HCT116 (cell line): ENCODE results near the gene LGALS9. TPM values are rescaled to one million over a fixed set of nuclear protein-coding genes. Genes with fewer than 3 reads are reported as not detected.

Source experiments
- ATAC-seq: fragments of 200-7000 bp; cut with Tn5 transposase; 2 replicates; pipeline ENCODE4 v1.9.1; 2020; ENCODE audit warnings: mild to moderate bottlenecking, moderate library complexity
- BruUV-seq: library from RNA; stranded (reverse); fragments of 400-500 nt; replicated peaks from 2 replicates; lab custom pipeline; 2021; lab: Mats Ljungman, UMichigan
- CTCF ChIA-PET: fragments of 300-600 bp; sonication (Branson Sonifier 250); formaldehyde crosslinking; loops from one replicate; lab custom pipeline; 2021; ENCODE audit warnings: antibody characterized with exemption; lab: Charles Lee
- POLR2A ChIA-PET: fragments of 300-600, 350-600 bp; sonication (Branson Sonifier 250); formaldehyde crosslinking; loops from one replicate; lab custom pipeline; 2021; ENCODE audit warnings: antibody characterized with exemption; lab: Charles Lee
- RAD21 ChIA-PET, 2 experiments: fragments of 300-600 bp; sonication (Branson Sonifier 250); formaldehyde crosslinking; loops; one replicate each; lab custom pipeline; 2023; ENCODE audit warnings: low total read pairs in 2 of 2; ENCODE audit not compliant: uncharacterized antibody in 2 of 2, unreplicated experiment in 2 of 2, low non-redundant PET in 1 of 2; lab: Charles Lee
- DNase-seq: peaks from one replicate; pipeline ENCODE4 v3.0.0-alpha.2; 2010; ENCODE audit warnings: low read depth, low spot score
- H2AFZ ChIP-seq: fragments of 200-600 bp; shearing (Covaris generic), sonication (generic); 2 replicates; pipeline ENCODE4 v1.6.1; 2017; ENCODE audit warnings: low read depth, mixed run types, mixed read lengths, antibody characterized with exemption, low read length; ENCODE audit not compliant: poor library complexity, severe bottlenecking
- H3K27ac ChIP-seq: 2 replicates; pipeline ENCODE4 v1.5.1; 2012; ENCODE audit warnings: low read depth, low read length
- H3K27me3 ChIP-seq: fragments of 200-600 bp; sonication (generic); 2 replicates; pipeline ENCODE4 v1.6.1; 2016; ENCODE audit warnings: mixed run types, low read length, mixed read lengths; ENCODE audit not compliant: insufficient read depth
- H3K36me3 ChIP-seq, 2 experiments: fragments of 200-500 bp in 1 of 2; fragments of 200-600 bp in 1 of 2; sonication (Bioruptor generic) in 1 of 2; sonication (generic) in 1 of 2; 2 replicates each; pipeline versions ENCODE4 v1.5.1 to v1.6.1; 2014 to 2016; ENCODE audit warnings: low read length in 2 of 2, inconsistent platforms in 1 of 2, mixed read lengths in 1 of 2, mixed run types in 1 of 2; ENCODE audit not compliant: insufficient read depth in 2 of 2, control insufficient read depth in 1 of 2
- H3K4me1 ChIP-seq, 2 experiments: fragments of 200-600 bp in 1 of 2; sonication (generic) in 1 of 2; 2 replicates each; pipeline versions ENCODE4 v1.5.1 to v1.6.1; 2012 to 2017; ENCODE audit warnings: low read length in 2 of 2, inconsistent platforms in 1 of 2, mild to moderate bottlenecking in 1 of 2, mixed read lengths in 1 of 2, mixed run types in 1 of 2, moderate library complexity in 1 of 2; ENCODE audit not compliant: insufficient read depth in 2 of 2, control insufficient read depth in 1 of 2
- H3K4me2 ChIP-seq: fragments of 200-600 bp; sonication (generic); 2 replicates; pipeline ENCODE4 v1.6.1; 2017; ENCODE audit warnings: mixed run types, low read length, mixed read lengths
- H3K4me3 ChIP-seq, 2 experiments: fragments of 200-600 bp in 1 of 2; sonication (generic) in 1 of 2; replicated peaks in 1 of 2; 2 replicates each; pipeline ENCODE4 v1.5.1; 2011 to 2016; ENCODE audit warnings: low read length in 2 of 2, control low read depth in 1 of 2, low read depth in 1 of 2, mild to moderate bottlenecking in 1 of 2, mixed read lengths in 1 of 2, mixed run types in 1 of 2
- H3K79me2 ChIP-seq: fragments of 200-600 bp; sonication (generic); 2 replicates; pipeline ENCODE4 v1.6.1; 2017; ENCODE audit warnings: mild to moderate bottlenecking, mixed run types, low read length, moderate library complexity, mixed read lengths; ENCODE audit not compliant: insufficient read depth
- H3K9ac ChIP-seq: fragments of 200-600 bp; sonication (generic); 2 replicates; pipeline ENCODE4 v1.6.1; 2016; ENCODE audit warnings: low read length, mixed read lengths
- H3K9me2 ChIP-seq: fragments of 200-600 bp; sonication (generic), shearing (Covaris generic); 2 replicates; pipeline ENCODE4 v1.6.1; 2017; ENCODE audit warnings: mixed run types, mild to moderate bottlenecking, moderate library complexity; ENCODE audit not compliant: insufficient read depth
- H3K9me3 ChIP-seq, 2 experiments: fragments of 200-500 bp in 1 of 2; fragments of 200-600 bp in 1 of 2; sonication (Bioruptor generic) in 1 of 2; sonication (generic) in 1 of 2; 2 replicates each; pipeline ENCODE4 v1.6.1; 2014 to 2017; ENCODE audit warnings: low read length in 2 of 2, mixed read lengths in 2 of 2, inconsistent platforms in 1 of 2, low read depth in 1 of 2, mild to moderate bottlenecking in 1 of 2, mixed run types in 1 of 2, moderate library complexity in 1 of 2; ENCODE audit not compliant: control insufficient read depth in 1 of 2, insufficient read depth in 1 of 2
- H4K20me1 ChIP-seq: fragments of 200-600 bp; sonication (generic), shearing (Covaris generic); 2 replicates; pipeline ENCODE4 v1.6.1; 2017; ENCODE audit warnings: mixed run types, mild to moderate bottlenecking, moderate library complexity; ENCODE audit not compliant: insufficient read depth
- EGR1 ChIP-seq: IDR thresholded peaks from 2 replicates; pipeline ENCODE4 v1.6.1; 2012; ENCODE audit warnings: low read depth
- POLR2AphosphoS5 ChIP-seq: IDR thresholded peaks from 2 replicates; pipeline ENCODE4 v1.6.1; 2011; ENCODE audit warnings: mild to moderate bottlenecking, low read depth, low read length, moderate library complexity
- TCF7L2 ChIP-seq: IDR thresholded peaks from 2 replicates; pipeline ENCODE4 v1.7.0; 2011; ENCODE audit warnings: borderline replicate concordance, inconsistent platforms; ENCODE audit not compliant: insufficient read depth, insufficient read length; ENCODE audit errors: extremely low read depth
- ZFX ChIP-seq: fragments of 450-650 bp; IDR thresholded peaks from 2 replicates; pipeline ENCODE4 v1.6.1; 2017
- intact Hi-C: fragments of 100-400 bp; cut with micrococcal nuclease; formaldehyde crosslinking; loops from 2 replicates; pipeline ENCODE4 v1.10.0; 2022
- total RNA-seq: library from RNA; stranded (reverse); gene quantifications from one replicate; pipeline ENCODE4 v1.2.1, GENCODE V29; 2021; ENCODE audit not compliant: unreplicated experiment
- TF ChIP-seq, protein P1 (sequence below), 3 experiments: fragments of 200-600 bp in 1 of 3; sonication (generic) in 1 of 3; IDR thresholded peaks in 2 of 3; conservative IDR thresholded peaks in 1 of 3; 2 replicates each; pipeline ENCODE4 v1.5.1; 2012 to 2017; ENCODE audit warnings: low read depth in 2 of 3, low read length in 2 of 3, antibody characterized with exemption in 1 of 3, borderline replicate concordance in 1 of 3, control low read depth in 1 of 3, mild to moderate bottlenecking in 1 of 3, mixed read lengths in 1 of 3, mixed run types in 1 of 3, moderate library complexity in 1 of 3; ENCODE audit not compliant: insufficient read depth in 1 of 3
- TF ChIP-seq, protein P2 (sequence below): IDR thresholded peaks from 2 replicates; pipeline ENCODE4 v1.6.1; 2012
- TF ChIP-seq, protein P3 (sequence below): IDR thresholded peaks from 2 replicates; pipeline ENCODE4 v1.6.1; 2012

The LGALS9 gene
- total RNA-seq, 1 experiment from 2014 or later, result 1.9 TPM

- RAD21 ChIA-PET, result interaction anchor here (1.3 to 1.7 kb wide), 4 partner anchors 248 to 365 kb away, joined by 3 to 7 read pairs (median 4); no protein-coding TSS in a partner anchor
These were observed 29.0 kb upstream of the LGALS9 start for GRCh38 chr17:27601975-27602302.

More at GRCh38 chr17:27601975-27602302, 29.0 kb upstream of the LGALS9 start:
- Histone ChIP-seq H3K27me3 (no peaks in the 10 kb centered on the region), H2AFZ (no peak overlapping the region), H3K9me2 (no peaks in the 10 kb centered on the region), H3K4me3 (no peak overlapping the region), H3K9me3 (no peaks in the 10 kb centered on the region), H3K4me1 (peaks cover 12 to 16% of the 10 kb centered on the region in 2 experiments), H3K9ac (no peak overlapping the region), H3K36me3 (no peaks in the 10 kb centered on the region), H3K4me2 (no peak overlapping the region), H3K79me2 (no peaks in the 10 kb centered on the region), H3K27ac (no peak overlapping the region), H4K20me1 (no peaks in the 10 kb centered on the region)
- no peak for DNase-seq
- POLR2A ChIA-PET, result no interaction called here
- ATAC-seq, result no peak
- no TSS peak for BruUV-seq
- CTCF ChIA-PET, result interaction anchor here (0.8 to 4.2 kb wide), 10 partner anchors 49 to 395 kb away, joined by 3 to 27 read pairs (median 6); no protein-coding TSS in a partner anchor
- intact Hi-C loops, result loop anchor here (1.0 to 2.0 kb wide), 6 partner anchors 33 to 365 kb away; no protein-coding TSS in a partner anchor
- TF ChIP-seq TCF7L2 (no peak), ZFX (no peak), POLR2AphosphoS5 (no peak), EGR1 (no peak)
- TF ChIP-seq, protein P1, sequence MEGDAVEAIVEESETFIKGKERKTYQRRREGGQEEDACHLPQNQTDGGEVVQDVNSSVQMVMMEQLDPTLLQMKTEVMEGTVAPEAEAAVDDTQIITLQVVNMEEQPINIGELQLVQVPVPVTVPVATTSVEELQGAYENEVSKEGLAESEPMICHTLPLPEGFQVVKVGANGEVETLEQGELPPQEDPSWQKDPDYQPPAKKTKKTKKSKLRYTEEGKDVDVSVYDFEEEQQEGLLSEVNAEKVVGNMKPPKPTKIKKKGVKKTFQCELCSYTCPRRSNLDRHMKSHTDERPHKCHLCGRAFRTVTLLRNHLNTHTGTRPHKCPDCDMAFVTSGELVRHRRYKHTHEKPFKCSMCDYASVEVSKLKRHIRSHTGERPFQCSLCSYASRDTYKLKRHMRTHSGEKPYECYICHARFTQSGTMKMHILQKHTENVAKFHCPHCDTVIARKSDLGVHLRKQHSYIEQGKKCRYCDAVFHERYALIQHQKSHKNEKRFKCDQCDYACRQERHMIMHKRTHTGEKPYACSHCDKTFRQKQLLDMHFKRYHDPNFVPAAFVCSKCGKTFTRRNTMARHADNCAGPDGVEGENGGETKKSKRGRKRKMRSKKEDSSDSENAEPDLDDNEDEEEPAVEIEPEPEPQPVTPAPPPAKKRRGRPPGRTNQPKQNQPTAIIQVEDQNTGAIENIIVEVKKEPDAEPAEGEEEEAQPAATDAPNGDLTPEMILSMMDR (IDR thresholded peaks at IDR 0.05 in 2 of 3, conservative IDR thresholded peaks at IDR 0.05 in 1 of 3; ENCODE audit: borderline replicate concordance in 1 of 3, insufficient read depth in 1 of 3, low read depth in 2 of 3, low read length in 2 of 3), result no peak
- TF ChIP-seq, protein P2, sequence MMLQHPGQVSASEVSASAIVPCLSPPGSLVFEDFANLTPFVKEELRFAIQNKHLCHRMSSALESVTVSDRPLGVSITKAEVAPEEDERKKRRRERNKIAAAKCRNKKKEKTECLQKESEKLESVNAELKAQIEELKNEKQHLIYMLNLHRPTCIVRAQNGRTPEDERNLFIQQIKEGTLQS, result no peak
- TF ChIP-seq, protein P3, sequence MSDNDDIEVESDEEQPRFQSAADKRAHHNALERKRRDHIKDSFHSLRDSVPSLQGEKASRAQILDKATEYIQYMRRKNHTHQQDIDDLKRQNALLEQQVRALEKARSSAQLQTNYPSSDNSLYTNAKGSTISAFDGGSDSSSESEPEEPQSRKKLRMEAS, result no peak
